GM03348 (cell line): ENCODE results near the gene SERPING1.

Experiments
- DNase-seq: peaks from one replicate; pipeline ENCODE4 v3.0.0; 2012; ENCODE audit warnings: low spot score

The SERPING1 gene

DNA sequence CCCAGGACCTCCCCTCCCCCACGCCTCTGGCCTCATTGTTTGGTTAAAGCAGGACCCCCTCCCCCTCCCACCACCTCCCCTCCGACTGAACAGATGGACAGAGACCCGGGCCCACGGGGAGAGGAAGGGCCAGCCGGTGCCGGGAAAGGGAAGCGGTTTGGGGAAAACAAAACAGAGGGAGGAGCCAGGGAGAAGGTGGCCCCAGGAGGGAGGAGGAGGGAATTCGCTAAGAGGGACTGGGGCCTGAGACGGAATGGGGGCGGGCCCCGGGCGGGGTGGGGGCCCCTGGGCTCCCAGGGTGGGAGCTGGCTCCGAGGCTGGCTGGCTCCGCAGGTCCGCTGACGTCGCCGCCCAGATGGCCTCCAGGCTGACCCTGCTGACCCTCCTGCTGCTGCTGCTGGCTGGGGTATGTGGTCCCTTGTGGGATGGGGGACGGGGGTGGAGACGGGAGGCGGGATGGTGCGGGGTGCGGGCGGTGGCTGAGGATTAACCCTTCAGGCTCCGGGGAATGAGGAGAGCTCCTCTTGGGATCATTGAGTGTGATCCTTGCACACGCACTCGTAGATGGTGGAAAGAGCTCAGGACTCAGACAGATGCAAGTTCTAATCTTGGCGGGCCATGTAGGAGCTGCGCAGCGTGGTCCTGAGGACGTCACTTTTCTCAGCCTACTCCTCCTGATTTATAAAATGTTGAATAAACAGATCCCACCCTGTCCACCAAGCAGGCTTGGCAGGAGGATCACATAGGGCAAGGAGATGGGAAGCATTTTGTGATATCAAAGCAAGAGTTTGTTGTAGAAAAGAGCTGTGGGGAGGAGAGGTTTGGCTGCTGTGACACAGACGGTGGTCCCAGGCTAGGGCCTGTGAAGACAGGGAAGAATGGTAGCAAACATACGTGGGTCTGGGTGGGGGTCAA is 688 bp downstream of the SERPING1 start:
- DNase-seq = peak; percentile 95

DNA sequence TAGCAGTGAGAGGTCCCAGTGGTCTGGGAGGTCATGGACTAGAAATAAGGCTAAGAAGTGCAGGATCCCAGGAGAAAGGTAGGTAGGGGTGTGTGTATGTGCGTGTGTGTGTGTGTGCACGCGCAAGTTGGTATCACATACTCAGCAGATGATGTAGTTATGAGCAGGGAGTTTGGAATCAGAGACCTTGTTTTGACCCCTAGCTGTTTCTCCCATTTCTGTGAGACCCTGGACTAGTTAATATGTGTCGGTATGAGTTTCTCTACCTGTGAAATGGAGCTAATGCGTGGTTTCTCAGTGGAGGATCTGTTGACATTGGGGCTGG is 1.3 kb downstream of the SERPING1 start:
- DNase-seq = peak; percentile 39

DNA sequence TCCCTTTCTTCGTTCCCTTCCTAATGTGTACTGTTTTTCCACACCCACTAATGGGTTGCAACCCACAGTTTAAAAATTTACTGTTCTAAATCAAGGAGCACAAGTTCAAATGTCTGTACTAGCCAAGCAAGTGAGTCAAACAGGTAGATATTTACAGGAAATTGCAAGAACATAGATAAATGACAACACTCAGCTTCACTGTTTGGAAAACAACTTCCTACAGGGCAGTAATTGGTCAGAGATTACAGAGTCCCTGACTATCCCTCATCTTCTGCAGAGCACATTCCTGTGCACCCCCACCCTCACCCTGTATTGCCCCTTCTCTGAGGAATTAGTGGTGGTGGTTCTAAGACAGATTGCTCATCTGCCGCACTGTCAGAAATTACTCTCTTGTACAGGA is 1.9 kb downstream of the SERPING1 start:
- DNase-seq = no peak

DNA sequence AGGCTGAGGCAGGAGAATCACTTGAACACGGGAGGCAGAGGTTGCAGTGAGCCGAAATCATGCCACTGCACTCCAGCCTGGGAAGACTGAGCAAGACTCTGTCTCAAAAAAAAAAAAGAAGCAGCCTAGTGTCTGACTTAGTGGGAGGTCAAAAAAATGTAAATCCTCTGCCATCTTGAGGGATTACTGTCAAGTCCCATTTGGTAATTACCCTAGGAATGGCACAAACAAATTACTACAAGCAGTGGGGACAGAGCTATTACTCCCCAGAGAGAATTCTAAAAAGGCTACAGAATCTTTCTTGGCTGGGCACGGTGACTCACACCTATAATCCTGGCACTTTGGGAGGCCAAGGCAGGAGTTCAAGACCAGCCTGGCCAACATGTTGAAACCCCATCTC is 3.8 kb downstream of the SERPING1 start:
- no peak for DNase-seq

DNA sequence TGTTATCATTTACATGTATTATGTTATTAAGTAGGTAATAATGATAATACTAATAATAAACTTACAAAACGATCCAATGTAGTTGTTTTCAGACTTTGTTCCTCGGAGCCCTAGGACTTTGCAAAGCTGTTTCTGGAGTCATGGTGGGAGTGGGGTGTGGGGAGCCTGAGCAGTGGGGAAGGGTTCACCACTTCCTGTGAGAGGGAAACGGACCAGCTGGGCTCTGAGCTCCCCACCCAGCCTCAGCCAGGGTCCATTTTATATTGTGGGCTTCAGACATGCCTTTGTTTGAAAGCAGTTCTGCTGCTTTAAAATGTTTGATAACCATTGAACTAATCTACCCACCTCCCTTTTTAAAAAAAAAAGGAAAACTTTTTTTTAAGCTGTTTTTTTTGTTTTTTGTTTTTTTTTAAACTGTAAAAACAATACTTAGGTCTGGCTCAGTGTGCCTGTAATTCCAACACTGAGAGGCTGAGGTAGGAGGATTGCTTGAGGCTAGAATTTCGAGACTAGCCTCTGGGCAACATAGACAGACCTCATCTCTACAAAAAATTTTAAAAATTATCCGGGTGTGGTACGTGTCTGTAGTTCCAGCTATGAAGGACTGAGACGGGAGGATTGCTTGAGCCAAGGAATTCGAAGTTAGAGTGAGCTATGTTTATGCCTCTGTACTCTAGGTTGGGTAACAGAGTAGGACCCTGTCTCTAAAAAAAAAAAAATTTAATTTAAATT is 7.0 kb downstream of the SERPING1 start:
- no peak for DNase-seq

DNA sequence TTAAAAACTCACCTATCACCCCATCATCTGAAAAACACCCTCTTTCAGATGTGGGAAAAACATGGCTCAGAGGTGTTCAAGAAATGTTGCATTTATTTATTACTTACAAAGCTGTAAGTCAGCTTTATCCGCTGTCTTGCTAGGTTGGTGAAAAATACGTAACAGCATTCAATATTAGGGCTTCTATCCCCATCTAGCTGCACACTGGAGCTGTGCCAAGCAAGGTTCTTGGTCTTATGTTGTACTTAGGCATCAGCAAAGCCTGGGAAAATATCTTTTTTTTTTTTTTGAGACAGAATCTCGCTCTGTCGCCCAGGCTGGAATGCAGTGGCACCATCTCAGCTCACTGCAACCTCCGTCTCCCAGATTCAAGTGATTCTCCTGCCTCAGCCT is 7.5 kb downstream of the SERPING1 start:
- no peak for DNase-seq

DNA sequence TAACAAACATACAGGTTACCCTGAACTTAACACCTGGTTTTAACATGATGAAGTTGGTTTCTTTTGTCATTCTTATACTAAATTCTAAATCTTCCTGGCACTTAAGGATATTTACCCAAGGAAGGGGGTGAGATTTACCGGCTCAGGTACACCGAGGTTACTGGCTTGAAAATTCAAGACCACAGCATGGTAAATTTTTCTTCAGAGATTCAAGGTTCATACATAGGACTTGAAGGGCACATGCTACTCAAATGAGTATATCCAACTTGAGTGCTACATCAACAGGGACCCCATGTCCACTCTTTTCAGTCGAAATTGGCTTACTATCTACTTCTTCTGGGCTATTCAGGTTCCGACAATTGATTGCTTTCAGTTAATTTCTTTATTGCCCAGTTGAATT is 12.7 kb downstream of the SERPING1 start:
- DNase-seq = no peak

DNA sequence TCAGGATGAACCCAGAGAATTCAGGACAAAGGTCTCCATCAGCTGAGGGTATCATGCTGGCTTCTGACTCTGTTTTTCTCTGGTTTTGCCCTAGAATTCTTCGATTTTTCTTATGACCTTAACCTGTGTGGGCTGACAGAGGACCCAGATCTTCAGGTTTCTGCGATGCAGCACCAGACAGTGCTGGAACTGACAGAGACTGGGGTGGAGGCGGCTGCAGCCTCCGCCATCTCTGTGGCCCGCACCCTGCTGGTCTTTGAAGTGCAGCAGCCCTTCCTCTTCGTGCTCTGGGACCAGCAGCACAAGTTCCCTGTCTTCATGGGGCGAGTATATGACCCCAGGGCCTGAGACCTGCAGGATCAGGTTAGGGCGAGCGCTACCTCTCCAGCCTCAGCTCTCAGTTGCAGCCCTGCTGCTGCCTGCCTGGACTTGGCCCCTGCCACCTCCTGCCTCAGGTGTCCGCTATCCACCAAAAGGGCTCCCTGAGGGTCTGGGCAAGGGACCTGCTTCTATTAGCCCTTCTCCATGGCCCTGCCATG is 16.8 kb downstream of the SERPING1 start:
- DNase-seq = no peak

DNA sequence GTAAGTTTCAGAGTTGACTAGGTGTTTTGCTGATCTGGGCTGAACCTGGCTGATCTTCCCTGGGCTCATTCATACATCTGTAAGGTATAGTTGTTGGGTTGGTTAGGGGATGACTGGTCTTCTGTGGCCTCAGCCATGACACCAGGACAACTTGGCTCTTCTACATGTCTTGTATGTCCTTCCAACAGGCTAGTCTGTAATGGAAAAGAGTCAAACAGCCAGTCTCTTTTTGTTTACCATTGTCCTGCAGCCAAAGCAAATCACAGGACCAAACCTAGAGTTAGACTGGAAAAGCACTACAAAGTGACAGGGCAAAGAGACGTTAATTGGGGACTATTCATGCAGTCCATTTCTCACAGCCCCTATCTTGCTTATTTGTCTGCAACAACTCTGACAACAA is 17.8 kb downstream of the SERPING1 start:
- no peak for DNase-seq

DNA sequence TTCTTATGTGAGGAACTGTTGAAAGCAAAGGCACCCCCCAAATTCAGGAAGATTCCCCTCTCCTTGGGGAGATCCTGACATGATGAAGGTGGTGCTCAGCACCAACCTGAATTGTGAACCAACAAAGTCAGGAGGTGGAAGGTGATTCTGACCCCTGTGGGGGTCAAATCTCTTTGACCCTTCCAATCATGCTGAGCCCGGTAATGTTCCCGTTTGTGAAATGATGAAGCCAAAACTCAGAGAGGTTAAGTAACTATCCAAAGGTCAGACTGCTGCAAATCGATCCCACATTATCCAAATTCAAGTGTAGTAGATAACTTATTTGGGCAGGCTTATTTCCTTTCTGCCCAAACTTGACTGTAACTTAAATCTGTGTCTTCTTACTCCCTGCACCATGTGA is 19.1 kb downstream of the SERPING1 start:
- no peak for DNase-seq

DNA sequence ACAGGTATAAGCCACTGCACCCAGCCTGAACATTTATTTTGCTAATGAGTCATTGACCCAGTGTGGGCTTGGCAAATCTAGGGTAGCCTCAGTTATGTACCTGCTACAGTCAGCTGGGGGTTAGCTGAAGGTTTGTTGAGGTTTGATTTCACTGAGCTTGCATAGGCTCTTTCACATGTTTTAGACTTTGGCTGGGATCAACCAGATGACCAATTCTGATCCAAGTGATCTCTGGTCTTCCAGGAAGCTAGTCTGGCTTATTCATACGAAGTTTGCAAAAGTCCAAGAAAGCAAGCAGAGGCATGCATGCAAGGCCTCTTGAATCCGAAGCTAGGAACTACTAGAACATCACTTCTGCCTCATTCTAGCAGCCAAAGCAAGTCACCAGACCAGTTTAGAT is 21.0 kb downstream of the SERPING1 start:
- no peak for DNase-seq

DNA sequence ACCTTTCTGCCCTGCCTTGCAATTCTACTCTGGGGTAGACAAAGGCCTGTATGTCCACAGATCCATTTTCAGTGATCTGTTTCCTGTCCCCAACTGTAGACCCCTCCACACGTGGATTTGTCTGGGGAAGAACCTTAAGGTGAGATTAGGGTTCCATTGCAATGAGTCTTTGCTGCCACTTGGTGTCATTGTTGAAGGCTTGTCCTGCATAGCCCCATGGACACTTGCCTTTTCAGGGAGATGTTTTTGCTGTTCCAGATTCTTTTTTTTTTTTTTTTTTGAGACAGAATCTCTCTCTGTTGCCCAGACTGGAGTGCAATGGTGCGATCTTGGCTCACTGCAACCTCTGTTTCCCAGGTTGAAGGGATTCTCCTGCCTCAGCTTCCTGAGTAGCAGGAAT is 21.8 kb downstream of the SERPING1 start:
- DNase-seq = no peak

DNA sequence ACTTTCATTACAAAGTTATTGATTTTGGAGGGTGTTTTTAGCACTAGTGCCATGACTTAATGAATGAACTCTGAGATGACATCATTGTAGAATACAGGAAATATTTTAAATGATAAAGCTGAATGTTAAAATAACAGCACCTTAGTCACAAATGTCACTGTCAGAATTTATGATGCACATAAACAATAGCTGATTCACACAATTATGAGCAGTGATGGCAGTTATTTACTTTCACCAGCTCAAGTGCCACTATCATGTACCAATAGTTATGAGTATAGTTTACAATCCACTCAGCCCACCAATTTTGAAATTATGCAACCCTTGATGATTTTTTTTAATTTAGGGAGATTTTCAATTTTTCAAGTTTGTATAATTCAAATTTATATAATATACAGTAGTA is 23.0 kb downstream of the SERPING1 start:
- no peak for DNase-seq

DNA sequence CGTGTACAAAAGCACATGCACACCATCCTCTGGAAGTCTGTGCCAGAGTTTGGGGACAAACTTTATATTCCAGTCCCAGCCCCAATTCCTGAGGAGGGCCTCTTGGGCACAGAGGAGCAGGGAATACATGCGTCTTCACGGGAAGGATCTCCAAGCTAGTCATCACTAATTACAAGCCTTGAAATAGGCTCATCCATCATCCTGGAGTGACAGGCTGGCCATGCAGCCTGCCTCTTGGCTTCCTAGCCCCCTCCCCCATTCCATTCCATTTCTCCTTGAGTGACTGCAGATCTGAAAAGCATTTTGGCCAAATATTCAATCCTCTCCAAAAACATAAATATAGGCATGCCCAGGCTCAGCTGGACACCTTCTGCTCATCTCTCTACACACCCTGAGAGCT is 24.8 kb downstream of the SERPING1 start:
- DNase-seq = no peak

DNA sequence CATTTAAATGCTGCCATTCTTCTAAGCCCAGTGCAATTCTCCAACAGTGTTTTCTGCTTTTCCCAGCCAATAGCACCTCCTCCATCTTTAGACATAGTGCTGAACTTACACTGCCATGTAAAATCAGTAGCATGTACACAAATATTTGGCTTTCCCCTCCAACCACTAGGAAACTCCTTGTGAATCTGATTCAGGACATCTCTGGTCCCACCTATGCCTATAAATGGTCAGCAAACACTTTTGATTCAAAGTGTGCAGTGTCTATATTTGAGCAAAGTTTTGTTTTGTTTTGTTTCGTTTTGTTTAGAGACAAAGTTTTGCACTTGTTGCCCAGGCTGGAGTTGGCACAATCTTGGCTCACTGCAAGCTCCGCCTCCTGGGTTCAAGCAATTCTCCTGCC is 27.4 kb downstream of the SERPING1 start:
- DNase-seq = no peak

DNA sequence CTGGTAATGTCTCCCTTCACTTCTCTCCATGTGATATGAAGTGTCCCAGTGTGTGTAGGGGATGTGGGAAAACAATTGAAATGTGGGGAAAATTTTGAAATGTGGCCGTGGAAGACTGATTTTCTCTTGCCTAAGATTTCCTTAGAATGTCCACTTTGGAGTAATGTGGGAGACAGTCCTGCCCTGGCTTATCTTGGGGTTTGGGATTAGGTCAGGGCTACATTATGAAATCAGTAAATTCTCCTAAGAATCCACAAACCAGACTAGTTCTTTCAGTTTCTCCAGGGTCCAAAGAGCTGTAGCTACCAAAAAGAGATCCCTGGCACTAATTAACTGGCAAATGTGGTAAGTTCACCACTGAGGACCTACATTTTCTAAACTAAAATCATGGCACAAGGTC is 29.4 kb downstream of the SERPING1 start:
- no peak for DNase-seq

DNA sequence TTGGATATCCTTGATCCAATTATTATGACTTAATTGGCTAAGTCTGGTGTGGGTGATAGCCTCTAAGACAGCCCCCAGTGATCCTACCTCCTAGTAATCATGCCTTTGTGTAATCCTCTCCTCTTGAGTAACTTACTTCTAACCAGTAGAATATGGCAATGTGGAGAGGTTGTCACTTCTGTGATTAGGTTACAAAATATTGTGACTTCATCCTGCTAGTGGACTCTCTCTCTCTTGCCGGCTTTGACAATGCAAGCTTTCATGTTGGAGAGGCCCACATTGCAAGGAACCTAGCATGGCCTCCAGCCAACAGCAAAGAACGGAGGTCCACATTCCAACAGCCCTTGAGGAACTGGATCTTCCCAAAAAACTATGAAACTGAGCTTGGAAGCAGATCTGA is 32.7 kb downstream of the SERPING1 start:
- DNase-seq = no peak

DNA sequence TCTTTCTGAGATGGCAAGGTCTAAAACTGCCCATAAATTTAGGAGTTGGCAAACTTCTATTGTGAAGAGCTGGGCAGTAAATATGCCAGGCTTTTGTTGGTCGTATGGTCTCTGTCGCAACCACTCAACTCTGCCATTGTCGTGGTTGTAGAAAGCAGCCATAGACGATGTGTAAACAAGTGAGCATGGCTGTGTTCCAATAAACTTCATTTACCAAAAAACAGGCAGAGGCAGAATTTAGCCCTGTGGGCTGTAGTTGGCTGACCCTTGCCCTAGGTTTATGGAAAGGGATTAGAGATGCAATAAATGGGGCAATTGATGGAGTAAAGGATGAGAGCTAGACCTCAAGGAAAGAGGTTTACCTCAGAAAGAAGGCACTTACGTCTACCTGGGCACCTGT is 34.6 kb downstream of the SERPING1 start:
- DNase-seq = no peak

DNA sequence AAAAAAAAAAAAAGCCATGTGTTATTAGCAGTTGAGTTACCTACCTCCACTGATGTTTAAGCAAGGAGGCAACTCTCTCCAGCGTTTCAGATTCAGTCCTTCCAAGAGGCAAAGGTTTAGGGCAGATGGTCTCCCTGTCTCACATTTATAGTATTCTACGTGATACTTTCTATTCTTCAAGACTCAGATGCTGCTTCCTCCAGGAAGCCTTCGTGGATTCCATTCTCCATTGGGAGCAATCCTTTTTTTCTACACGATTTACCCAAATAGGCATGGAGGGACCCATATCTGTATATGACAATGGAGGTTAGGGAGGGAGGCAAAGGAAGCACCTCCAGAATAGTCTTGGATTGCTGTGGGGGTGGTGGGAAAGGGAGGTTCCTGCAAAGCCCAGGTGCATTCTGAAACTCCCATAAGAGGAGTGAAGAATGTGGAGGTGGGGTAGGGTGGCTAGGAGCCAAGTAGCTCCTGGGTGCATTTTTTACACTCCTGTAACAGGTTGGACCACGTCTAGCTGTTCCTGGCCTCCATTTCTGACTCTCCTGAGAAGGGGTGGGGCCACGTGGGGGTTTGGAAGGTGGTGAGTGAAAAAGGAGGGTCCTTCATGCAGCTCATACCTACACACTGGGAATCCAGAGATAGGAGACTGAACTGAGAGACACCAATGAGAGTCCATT is 36.0 kb downstream of the SERPING1 start:
- no peak for DNase-seq

DNA sequence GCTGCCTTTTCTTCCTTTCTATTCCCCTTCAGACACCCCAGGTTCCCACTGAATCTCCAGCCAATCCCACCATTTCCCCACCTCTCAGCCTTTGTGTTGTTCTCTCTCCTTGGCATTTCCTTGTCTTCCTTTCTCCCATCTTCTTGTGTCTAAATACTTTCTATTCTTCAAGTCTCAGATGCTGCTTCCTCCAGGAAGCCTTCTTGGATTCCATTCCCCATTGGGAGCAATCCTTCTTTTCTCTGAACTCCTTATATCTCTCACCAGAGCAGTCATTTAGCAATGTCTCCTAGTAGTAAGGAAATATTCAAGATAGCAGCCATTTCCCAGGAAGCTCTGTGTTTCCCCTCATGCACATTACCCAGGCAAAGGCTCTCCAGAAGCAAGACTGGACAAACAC is 36.8 kb downstream of the SERPING1 start:
- no peak for DNase-seq

DNA sequence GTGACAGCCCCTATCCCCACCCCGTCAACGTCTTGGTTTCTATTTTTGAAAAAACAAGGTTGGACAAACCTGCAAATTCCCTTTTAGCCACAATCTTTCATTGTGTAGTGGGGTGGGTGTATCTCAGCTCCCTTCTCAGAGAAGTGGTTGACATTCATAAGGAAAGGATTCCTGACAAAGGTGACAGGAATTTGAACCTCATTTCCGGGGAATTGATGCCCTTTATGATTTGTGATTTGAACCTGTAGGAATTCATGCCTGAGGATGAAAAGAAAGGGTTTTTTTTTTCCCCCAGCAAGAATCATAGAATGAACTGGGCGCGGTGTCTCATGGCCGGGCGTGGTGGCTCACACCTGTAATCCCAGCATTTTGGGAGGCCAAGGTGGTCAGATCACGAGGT is 37.8 kb downstream of the SERPING1 start:
- DNase-seq = no peak

DNA sequence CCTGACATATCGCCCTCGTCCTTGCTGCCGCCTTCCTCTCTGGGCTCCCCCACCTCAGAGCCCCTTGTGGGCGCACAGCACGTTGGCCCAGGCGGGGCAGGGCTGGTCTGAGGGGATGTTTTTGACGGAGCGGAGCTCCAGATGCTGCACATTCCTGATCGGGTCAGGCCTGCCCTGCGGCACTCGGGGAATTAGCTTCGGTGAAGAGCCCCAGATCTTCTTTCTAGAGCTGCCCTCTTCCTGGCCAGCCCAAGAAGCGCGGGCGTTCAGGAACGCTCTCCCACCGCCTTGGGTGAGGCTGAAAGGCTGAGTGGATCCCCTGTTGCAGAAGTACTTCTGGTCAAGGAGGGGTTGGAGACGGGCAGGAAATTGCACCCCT is 40.1 kb downstream of the SERPING1 start:
- DNase-seq = peak; percentile 37
